Activated effector memory CD4-positive, alpha-beta T cell treated with anti-CD3 and anti-CD28 coated beads, Interleukin-2, amount 50 U/mL, for 16 hours (primary cell): ENCODE measurements around the gene SLC1A3.
"Not testable (repeated sequence)": the region's sequence is repeated elsewhere in the genome, so short reads cannot be mapped to it uniquely, and the experiment has no call there.

ENCODE experiments used
- DNase-seq: peaks from one replicate; pipeline ENCODE4 v3.0.0-alpha.2; 2020

SLC1A3 gene

DNA sequence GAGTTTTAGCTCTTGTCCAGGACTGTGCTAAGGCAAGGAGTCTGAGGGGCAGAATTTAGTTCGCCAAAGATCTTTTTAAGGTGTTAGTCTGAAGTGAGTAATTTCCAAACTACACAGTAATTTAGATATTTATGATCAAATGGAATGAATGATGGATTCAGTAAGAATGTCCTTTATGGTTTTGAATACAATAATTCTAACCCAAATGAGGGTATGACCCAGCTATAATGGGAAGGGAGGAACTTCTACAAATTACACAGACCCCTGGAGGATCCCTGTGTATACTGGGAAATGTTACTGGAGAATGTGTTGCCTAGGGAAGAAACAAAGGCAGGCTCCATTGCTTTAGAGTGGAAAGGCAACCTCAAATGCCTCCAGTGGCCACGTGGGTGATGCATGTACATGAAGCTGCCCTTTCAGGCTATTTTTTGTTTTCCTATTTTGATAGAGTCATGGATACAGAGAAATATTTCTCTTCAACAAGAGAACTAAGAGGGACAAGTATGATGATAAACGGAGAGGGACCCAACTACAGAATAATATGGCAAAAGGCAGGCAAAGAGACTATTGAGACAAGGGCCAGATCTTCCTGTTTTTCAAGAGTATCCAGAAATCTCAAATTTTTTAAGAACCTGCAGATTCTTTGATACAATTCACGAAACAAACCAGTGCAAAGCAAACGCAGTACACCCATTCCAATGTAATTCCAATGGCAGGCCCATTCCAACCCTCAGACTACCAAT lies 25.4 kb downstream of the SLC1A3 start:
- DNase-seq = no peak

DNA sequence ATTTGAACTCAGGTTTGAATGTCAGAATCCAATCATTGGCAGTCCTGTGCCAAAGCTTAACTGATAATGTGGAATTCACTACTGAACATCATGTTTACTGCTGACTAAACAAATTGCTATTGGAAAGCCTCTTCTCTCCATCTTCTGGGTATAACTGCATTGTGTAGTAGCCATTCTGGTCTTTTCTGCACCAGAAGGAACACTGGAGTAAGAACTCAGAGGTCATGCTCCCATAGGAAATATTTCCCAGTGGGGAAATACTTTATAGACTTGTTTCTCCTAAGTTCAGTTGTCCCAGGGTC lies 25.9 kb downstream of the SLC1A3 start:
- DNase-seq = no peak

DNA sequence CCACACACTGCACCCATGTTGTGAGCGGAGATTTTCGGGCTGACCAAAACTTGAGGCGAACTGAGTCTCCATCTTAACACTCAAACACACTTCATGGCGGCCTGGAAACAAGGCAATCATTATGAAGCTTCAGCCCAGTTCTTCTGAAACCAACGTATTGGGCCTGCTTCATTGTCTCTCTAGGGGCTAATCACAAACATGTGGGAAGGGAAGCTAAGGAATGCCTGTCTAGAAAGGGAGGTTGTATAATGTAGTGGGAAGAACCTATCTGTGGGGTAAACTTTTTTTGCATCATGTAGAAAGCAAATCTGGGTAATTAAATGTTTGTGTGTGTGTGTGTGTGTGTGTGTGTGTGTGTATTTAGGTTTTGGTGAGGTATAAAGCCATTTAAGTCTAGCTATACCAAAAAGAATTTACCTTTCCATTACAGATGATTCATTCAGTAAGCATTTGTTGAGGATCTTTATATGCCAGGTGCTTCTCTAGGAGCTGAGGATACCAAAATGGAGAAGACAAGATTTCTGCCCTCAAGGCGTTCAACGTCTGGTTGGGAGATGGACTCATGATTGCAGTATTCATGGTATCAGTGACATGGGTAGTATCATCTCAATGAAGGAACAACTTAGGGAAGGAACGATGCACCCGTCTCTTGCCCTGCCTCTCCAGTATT lies 29.4 kb downstream of the SLC1A3 start:
- no peak for DNase-seq

DNA sequence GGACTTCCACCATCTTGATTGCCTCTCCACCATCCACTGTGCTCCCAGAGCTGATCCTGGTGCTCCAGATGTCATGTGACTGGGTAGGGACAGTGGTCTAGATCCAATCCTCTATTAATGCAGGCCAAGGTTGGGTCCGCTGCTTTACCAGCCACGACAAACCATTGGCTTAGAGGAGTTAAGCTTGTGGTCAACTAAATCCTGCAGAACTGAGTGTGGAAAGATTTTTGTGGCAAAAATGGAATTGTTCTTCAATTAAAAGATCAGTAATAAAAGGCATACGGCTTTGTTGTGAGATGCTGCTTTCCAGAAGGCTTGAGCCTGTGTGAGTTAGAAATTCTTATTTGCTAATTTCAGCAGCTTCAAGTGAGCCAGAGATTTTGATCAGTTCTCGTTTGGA lies 30.7 kb downstream of the SLC1A3 start:
- DNase-seq = no peak

DNA sequence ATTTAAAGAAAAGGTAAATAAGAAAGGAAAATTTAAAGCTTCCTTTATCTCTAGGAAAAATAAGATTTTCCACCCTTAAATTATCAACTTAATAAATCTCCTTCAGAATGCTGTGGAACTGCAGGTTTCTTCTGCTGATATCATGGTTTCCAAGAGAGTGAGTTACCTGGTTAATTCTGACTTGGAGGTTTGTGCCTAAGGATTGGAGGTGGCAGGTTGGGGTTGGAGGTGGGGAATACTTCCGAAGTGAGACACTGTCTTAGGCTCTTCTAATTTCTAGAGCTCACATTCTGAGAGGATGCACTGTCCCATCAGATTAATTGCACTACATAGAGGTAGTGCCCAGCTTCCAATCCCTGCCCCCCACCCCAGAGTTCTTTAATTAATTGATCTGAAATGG lies 31.1 kb downstream of the SLC1A3 start:
- DNase-seq = no peak

DNA sequence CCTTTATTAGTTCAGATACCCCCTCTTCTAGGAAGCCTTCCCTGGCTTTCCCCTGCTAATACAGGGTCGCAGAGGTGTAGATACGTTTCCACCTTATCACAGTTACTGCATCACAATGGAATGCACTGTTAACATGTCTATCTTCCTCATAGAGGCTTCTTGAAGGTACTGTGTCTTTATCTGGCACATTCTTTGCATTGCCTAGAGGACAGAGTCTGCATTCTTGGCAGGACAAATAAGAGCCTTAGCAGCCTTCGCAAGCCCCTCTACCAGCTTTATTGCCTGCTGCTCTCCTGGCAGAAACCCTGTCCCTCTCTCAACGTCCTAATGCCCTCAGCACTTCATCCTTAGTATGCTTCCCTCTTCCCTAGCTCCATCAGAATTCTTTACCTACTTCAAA lies 31.6 kb downstream of the SLC1A3 start:
- no peak for DNase-seq

DNA sequence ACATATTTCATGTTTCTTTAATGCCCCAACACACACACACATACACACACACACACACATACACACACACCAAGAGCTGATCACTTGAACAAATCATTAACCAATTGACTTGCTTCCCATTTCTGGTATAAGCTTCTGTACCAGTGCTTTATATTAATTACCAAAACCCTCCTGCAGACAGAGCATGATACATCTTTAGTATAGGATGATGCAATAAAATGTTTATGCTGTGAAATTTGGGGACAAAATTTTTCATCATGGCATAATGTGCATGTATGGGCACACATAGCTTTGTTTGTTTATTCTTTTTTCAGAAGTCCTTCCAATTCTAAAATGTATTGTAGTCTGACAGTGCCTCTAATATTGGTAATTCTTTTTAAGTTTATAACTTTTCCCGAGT lies 34.5 kb downstream of the SLC1A3 start:
- DNase-seq = no peak

DNA sequence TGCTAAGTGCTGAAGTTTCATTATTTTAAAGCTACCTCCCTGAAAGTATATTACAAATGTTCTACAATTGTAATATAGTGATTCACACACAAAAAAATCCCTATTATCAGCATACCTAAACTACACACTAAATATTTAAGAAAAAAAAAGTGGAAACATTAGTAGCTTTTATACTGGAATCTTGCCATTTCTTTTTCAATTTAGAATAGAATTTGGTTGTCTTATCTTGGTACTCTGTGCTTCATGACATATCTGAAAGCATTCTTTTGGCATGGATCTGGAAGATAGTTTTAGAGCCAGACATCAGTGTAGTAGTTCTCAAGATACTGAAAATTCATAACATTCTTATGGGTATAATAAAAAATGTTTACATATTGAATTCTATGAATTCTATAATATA lies 35.0 kb downstream of the SLC1A3 start:
- DNase-seq = no peak

DNA sequence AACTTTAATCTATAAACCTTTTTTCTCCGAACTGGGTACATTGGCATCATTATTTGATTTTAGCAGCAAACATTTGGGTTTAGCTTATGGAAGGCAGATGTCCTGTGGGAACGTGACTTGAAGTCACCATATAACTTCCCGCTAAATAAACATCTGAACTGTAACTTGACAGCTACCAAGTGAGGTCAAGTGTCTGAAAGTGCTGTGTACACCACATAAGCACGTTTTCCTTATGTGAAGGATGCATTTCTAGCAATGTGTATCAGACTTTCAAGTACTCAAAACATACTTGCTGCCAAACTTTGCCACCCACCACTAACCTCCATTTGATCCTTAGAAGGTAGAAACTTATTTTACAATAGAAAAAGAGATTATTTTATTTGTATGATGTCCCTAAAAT lies 35.7 kb downstream of the SLC1A3 start:
- DNase-seq = no peak

DNA sequence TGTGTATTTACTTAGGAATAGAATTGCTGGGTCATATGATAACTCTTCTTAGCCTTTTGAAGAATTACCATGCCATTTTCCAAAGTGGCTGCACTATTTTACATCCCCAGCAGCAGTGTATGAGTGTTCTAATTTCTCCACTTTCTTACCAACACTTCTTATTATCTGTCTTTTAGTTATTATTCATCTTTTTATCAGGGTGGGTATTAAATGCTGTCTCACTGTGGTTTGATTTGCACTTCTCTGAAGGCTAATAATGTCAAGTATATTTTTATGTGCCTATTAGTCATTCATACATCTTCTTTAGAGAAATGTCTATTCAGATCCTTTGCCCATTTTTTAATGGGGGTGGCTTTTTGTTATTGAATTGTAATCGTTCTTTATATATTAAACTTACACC lies 36.8 kb downstream of the SLC1A3 start:
- no peak for DNase-seq

DNA sequence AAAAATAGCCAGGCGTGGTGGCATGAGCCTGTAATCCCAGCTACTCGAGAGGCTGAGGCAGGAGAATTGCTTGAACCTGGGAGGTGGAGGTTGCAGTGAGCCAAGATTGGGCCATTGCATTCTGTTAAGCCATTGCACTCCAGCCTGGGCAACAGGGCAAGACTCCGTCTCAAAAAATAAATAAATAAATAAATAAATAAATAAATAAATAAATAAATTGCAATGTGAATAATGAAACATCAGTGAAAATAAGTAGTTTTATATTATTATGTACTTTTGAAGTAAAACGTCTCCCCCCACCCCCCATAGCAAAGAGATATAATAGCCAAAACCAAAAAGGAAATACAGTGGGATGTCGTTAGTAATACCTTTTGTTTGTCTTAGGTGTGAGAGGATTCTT lies 37.4 kb downstream of the SLC1A3 start:
- not testable (repeated sequence) for DNase-seq

DNA sequence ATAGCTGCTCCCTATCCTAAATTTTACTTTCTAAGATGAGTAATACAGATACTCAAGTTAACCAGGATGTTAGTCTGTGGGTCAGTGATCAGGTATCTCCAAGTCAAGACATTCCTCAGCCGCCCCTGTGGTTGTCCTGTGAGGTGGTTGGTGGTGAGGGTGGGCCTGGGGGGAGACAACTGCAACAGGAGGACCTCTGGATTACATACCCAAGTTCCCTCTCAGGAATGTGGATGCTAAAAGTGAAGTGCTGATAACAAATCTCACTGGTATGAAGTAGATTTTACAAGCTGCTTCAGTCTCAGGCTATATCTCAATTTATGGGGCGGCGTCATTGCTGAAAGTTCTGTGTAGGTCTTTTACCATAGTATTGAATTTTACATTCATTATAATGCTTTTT lies 38.3 kb downstream of the SLC1A3 start:
- DNase-seq = no peak

DNA sequence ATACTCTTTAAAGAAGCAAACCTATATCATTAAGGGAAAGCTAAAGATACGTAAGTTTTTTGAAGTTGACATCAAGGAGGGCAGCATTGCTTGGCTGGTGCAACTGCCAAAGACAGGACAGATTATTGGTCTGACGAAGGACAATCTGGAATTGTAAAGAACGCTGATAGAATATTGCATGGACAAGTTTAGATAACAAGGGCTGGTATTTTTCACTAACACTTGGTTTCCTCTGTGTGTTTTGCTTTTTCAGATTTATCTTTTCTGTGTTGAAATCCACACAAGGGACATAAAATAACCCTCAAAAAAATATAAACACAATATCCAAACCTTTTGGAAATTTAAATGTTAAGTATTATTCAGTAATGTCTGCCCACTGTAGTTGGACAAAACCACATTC lies 39.7 kb downstream of the SLC1A3 start:
- no peak for DNase-seq

DNA sequence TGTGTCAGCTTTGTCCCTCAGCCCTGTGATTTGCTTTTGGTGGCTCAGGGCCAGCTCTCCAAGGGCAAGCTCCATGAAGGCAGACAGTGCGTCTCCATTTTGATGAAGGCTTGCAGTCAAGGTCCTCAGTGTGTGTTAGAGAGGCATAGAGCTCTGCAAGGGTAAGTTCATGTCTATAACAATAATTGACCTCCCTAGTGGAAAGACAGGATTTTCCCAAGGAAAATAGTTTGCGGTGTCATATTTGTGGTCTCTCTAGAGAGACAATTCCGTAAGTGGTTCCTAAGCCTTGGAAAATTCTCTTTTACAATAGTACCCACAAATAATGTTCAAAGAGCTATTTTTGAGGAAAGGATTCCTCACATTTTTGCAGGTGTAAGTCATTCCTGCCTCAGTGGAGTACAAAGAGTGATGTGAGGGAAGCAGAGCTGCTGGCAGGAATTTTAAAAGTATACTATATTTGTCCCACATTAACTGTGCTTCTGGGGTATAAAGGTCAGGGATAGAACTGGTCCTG lies 40.2 kb downstream of the SLC1A3 start:
- no peak for DNase-seq

DNA sequence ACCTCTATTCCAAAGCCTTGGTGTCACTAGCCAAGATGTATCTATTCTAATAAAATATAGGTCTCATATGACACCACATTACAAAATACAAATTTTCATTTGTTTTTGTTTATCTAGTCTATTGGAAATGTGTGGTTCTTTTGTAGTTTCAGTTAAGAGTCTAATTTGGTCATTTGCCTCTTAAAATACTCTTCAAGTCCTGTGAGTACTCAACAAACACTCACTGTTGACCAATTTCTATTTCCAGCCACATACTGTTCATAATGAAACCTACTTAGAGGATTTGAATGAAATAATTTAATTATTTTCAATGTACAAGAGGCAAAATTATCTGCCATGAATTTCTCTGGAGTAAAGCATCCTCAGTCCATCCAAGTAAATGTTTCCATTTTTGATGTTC lies 40.6 kb downstream of the SLC1A3 start:
- no peak for DNase-seq

DNA sequence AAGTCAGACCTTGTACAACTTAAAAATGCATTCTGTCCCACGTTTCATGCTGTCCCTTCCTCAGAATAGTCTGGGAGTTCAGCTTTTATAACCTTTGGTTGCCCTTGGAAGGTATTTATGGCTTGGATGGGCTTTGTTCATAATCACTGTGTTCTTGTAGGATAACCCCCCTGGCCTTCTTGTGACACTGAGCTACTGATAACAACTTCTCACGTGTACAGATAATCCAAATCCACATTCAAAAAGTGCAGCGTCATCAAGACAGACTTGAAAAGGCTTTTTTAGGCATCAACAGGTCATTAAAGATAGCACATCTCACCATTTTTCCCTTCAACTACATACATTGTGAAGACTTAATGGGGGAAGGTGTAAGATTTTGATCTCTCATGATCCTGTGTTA lies 42.0 kb downstream of the SLC1A3 start:
- DNase-seq = no peak

DNA sequence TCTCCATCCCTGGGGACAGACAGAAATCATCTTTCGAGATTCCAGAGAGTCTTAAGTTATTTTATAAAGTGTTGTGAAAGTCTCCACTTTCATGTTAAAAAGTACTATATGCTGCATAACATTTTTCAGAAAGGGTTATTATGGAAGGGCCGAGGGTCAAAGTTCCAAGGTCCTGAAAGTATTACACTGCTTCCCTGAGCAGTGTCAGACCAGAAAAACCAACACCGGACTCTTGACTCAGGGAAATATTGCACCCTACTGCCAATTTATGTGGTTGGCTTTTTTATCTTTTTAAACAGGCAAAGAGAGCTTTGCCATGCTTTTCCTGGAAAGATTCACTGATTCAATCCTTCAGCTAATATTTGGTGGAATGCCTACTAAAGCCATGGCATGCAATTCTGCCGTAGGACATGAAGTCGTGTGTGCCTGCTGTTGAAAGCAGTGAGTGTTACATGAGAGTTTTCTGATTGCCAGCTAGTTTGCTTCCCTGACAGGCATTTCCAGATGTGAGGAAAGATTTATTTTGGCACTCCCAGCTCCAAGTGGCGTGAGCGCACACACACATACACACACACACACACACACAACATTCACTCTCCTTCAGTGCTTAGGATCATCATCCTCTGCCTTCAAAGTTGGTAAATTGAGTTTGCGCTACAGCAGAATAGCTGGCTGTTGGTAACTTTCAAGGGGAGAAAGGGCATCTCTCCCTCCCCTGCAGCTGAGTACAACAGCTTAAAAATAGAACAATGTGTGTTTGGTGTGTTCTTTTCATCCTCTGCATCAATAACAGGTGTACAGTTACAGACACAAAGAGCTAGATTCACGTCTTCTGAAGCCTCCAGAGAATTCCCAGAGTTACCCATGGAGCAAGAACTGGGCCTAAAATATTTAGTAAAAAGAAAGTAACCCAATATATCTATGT lies 45.6 kb downstream of the SLC1A3 start:
- DNase-seq = no peak

DNA sequence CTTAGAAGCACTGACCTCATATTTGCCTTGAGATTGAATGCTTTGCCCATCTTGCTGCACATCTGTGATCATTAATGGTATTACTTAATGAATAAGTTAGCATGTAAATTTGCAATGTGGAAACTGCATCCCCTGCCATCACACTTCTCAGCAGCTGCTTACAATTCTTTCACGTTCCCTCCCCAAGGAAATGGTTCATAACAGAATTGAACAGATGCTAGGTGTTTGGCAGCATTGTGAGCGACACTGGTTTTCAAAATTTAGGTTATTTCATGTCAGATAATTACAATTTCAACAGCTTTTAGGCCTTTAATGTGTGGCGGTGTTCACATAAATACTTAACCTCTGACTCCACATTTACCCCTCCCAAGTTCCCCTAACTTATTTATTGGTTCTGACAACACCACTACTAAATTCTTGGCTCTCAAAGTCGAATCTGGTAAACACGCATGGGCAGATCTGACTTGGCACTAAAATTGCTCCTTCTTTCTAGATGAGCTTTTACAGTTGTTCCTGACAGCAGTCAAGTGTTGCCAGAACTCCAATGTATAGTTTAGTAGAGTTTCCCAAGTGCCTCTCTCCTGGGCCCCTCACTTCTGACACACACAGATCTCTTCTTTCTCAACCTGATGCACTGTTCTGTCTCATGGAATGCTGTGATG lies 46.8 kb downstream of the SLC1A3 start:
- no peak for DNase-seq

DNA sequence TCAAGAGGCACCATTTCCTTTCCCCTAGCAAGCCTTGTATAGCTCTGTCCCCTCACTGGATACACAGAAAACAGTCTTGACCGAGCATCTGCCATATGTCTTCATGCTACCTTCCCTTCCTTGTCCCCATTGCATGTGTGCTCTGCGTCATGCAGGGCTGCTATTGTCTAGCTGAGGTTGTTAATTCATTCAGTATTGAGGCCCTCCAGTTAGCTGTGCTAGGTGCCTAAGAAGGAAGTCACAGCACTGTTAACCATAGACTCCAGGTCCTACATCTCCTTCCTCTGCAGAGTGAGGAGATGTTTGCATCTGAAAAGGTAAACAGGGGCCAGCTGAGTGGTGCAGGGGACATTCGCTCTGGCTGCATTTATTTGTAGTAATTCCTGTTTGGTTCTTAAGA lies 48.2 kb downstream of the SLC1A3 start:
- no peak for DNase-seq

DNA sequence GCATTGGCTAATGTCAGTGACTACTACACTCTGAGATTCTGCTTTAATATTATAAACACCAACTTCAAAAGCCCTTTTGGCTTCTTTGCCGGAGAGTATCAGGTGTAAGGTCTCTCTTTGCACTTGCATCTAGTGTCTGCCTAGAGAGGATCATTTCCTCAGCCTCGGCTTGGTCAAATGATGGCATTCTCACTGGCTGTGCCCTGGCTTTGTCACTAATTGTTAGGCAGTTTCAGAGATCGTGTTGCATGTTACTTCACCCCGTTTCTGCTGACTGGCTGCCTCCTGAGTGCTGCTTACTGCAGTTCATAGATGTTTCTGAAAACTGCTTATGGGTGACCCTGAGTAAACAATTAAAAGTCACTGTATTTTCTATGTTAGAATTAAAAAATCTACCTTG lies 48.8 kb downstream of the SLC1A3 start:
- DNase-seq = no peak

DNA sequence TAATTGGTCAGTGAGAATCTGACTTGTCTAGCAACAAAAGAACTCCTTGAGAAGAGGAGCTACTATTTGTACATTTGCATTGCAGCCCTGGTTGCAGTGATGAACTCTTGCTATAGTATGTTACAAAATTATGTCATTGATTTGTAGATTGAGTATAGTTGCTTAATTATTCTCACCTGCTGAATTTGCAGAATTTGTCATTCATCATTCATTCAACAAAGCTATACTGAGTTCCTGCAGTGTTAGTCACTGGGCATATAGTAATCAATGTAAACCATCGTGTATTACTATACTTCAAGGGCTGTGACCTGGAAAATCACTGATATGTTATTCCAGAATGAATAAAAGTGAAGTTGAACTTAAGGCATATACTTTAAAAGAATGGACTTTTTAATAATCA lies 50.1 kb downstream of the SLC1A3 start:
- DNase-seq = no peak

DNA sequence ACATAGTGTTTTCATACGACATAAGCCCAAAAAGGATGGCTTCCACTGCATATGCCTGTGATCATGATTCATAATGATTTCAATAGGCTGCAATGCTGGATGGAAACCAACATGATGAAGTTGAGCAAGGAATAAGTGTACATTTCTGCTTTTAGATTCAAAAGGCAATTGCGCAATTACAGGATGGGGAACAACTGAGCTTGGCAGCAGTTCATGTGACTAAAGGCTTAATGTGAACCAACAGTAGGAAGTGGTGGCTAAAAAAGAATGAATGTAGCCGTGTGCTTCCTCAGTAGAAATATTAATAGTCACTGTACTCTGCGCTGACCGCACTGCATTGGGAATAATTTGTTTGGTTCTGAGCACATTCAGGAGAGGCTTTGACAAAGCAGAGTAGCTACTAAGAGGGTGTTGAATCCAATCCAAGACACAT lies 51.2 kb downstream of the SLC1A3 start:
- DNase-seq = no peak
